Activated B cell treated with CpG ODN at 0.5 μM for 24 hours (primary cell): ENCODE results near the gene WFDC5. TPM values are rescaled to one million over a fixed set of nuclear protein-coding genes. Genes with fewer than 3 reads are reported as not detected.

Source experiments
- ATAC-seq: fragments of 200-7000 bp; cut with Tn5 transposase; one replicate; pipeline ENCODE4 v1.10.0; 2021; ENCODE audit warnings: low read depth, mild to moderate bottlenecking, moderate library complexity
- CTCF ChIA-PET: fragments of 350-600 bp; sonication (Branson Sonifier 250); formaldehyde crosslinking; loops from one replicate; lab custom pipeline; 2021; ENCODE audit warnings: antibody characterized with exemption; lab: Charles Lee
- POLR2A ChIA-PET: fragments of 350-600 bp; sonication (Branson Sonifier 250); formaldehyde crosslinking; loops from one replicate; lab custom pipeline; 2021; ENCODE audit warnings: antibody characterized with exemption; lab: Charles Lee
- DNase-seq: peaks from one replicate; pipeline ENCODE4 v3.0.0; 2022
- H3K27ac Mint-ChIP-seq: one replicate; pipeline ENCODE4 v1.8.0; 2020; ENCODE audit warnings: mixed read lengths
- H3K27me3 Mint-ChIP-seq: one replicate; pipeline ENCODE4 v1.8.0; 2021; ENCODE audit warnings: mixed read lengths
- H3K36me3 Mint-ChIP-seq: one replicate; pipeline ENCODE4 v1.8.0; 2021; ENCODE audit warnings: low read depth, mixed read lengths
- H3K4me1 Mint-ChIP-seq: one replicate; pipeline ENCODE4 v1.8.0; 2021; ENCODE audit warnings: mixed read lengths
- H3K4me3 Mint-ChIP-seq: one replicate; pipeline ENCODE4 v1.8.0; 2020; ENCODE audit warnings: mild to moderate bottlenecking, mixed read lengths
- H3K9me3 Mint-ChIP-seq: one replicate; pipeline ENCODE4 v1.8.0; 2020; ENCODE audit warnings: mixed read lengths
- intact Hi-C: fragments of 100-400 bp; cut with micrococcal nuclease; formaldehyde crosslinking; loops from one replicate; pipeline ENCODE4 v1.15.1; 2024
- total RNA-seq: library from RNA; stranded (reverse); gene quantifications from 2 replicates; pipeline ENCODE4 v1.2.3, GENCODE V29; 2022
- TF ChIP-seq, protein P1 (sequence below): fragments of 200-600 bp; IDR thresholded peaks from one replicate; pipeline ENCODE4 v1.8.0; 2022; ENCODE audit warnings: antibody characterized with exemption, mild to moderate bottlenecking

Gene WFDC5
- total RNA-seq, 1 donor from 2014 or later: not detected

- ChIA-PET CTCF (interaction anchor here (1.3 kb wide), 1 partner anchor 38 kb away, joined by 5 read pairs; no protein-coding TSS in a partner anchor), POLR2A (no interaction called here)
- DNase-seq (no peak), ATAC-seq (no peak)
- H3K4me1 Mint-ChIP-seq: peaks cover 16% of the 10 kb centered on the region
- peaks cover 82% of the 10 kb centered on the region for H3K36me3 Mint-ChIP-seq
- H3K27me3 Mint-ChIP-seq: no peaks in the 10 kb centered on the region
- peaks cover 13% of the 10 kb centered on the region for H3K9me3 Mint-ChIP-seq
- intact Hi-C loops: no loop called here
- TF ChIP-seq, protein P1, sequence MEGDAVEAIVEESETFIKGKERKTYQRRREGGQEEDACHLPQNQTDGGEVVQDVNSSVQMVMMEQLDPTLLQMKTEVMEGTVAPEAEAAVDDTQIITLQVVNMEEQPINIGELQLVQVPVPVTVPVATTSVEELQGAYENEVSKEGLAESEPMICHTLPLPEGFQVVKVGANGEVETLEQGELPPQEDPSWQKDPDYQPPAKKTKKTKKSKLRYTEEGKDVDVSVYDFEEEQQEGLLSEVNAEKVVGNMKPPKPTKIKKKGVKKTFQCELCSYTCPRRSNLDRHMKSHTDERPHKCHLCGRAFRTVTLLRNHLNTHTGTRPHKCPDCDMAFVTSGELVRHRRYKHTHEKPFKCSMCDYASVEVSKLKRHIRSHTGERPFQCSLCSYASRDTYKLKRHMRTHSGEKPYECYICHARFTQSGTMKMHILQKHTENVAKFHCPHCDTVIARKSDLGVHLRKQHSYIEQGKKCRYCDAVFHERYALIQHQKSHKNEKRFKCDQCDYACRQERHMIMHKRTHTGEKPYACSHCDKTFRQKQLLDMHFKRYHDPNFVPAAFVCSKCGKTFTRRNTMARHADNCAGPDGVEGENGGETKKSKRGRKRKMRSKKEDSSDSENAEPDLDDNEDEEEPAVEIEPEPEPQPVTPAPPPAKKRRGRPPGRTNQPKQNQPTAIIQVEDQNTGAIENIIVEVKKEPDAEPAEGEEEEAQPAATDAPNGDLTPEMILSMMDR: no peak
- no peak overlapping the region for H3K27ac Mint-ChIP-seq
- H3K4me3 Mint-ChIP-seq: no peak overlapping the region
Measured at GRCh38 chr20:45082468-45082867, 32.5 kb downstream of the WFDC5 start.

DNA sequence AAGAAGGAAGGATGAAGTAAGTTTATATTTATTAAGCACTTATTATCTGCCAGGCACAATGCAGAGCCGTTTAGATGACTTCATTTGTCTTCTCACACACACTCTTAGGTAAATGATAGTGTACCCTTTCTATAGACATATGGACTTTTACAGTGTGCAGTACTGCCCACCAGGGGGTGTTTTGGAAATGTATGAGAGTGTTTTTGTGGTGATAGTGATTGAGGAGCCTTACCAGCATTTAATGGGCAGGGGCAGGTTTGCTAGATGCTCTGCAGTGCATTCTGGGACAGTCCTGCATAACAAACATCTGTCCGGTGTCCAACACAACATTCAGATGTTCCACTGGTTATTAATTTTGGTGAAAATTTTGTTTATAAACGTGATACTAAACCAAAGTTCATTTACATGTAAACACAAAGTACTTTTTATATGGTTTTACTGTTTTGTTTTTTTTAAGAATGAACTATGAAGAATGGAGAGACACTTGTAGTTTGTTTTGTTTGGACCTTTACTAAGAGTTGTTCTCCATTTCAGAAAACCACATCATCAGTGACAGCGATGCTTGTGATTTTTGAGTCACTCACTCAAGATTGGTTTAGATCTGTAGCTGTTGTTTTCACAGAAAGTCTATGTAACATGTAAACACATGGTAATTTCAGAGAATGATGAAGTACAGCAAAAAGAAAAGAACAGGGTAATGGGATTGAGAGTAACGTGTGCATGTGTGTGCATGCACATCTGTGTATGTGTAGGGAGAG, 33.9 kb downstream of the WFDC5 start:
- DNase-seq: no peak
- Mint-ChIP-seq H3K36me3 (peaks cover 86% of the 10 kb centered on the region), H3K27ac (peak overlapping the region; percentile 16), H3K4me1 (peaks cover 5% of the 10 kb centered on the region), H3K4me3 (no peak overlapping the region), H3K9me3 (peaks cover 11% of the 10 kb centered on the region), H3K27me3 (no peaks in the 10 kb centered on the region)
- intact Hi-C loops: no loop called here
- ATAC-seq: no peak
- TF ChIP-seq, protein P1: no peak
- CTCF ChIA-PET: no interaction called here
- POLR2A ChIA-PET: no interaction called here

GRCh38 chr20:45077559-45077958, 37.4 kb downstream of the WFDC5 start:
- no peak for ATAC-seq
- peaks cover 92% of the 10 kb centered on the region for H3K36me3 Mint-ChIP-seq
- peaks cover 6% of the 10 kb centered on the region for H3K9me3 Mint-ChIP-seq
- no peak overlapping the region for H3K27ac Mint-ChIP-seq
- no peak for DNase-seq
- no peaks in the 10 kb centered on the region for H3K27me3 Mint-ChIP-seq
- intact Hi-C loops: no loop called here
- CTCF ChIA-PET: interaction anchor here (0.8 kb wide), 1 partner anchor 18 kb away, joined by 3 read pairs; no protein-coding TSS in a partner anchor
- H3K4me1 Mint-ChIP-seq: no peaks in the 10 kb centered on the region
- no peak overlapping the region for H3K4me3 Mint-ChIP-seq
- TF ChIP-seq, protein P1: no peak
- POLR2A ChIA-PET: no interaction called here

GRCh38 chr20:45073221-45073620, 41.8 kb downstream of the WFDC5 start:
- DNase-seq (no peak), ATAC-seq (no peak)
- H3K9me3 Mint-ChIP-seq: no peaks in the 10 kb centered on the region
- H3K4me1 Mint-ChIP-seq: peaks cover 11% of the 10 kb centered on the region
- no peak overlapping the region for H3K4me3 Mint-ChIP-seq
- intact Hi-C loops: no loop called here
- peaks cover 82% of the 10 kb centered on the region for H3K36me3 Mint-ChIP-seq
- ChIA-PET CTCF (no interaction called here), POLR2A (no interaction called here)
- H3K27ac Mint-ChIP-seq: no peak overlapping the region
- no peaks in the 10 kb centered on the region for H3K27me3 Mint-ChIP-seq
- TF ChIP-seq, protein P1: no peak

GRCh38 chr20:45072066-45072465, 42.9 kb downstream of the WFDC5 start:
- Mint-ChIP-seq H3K9me3 (no peaks in the 10 kb centered on the region), H3K27ac (no peak overlapping the region), H3K4me3 (no peak overlapping the region), H3K4me1 (peaks cover 13% of the 10 kb centered on the region), H3K27me3 (no peaks in the 10 kb centered on the region), H3K36me3 (peaks cover 84% of the 10 kb centered on the region)
- DNase-seq (no peak), ATAC-seq (no peak)
- POLR2A ChIA-PET: no interaction called here
- CTCF ChIA-PET: interaction anchor here (1.4 to 3.0 kb wide), 3 partner anchors 22 to 28 kb away, joined by 3 to 9 read pairs (median 5); no protein-coding TSS in a partner anchor
- TF ChIP-seq, protein P1: no peak
- intact Hi-C loops: no loop called here
